ENCODE measurements around the gene FSD1. TPM values are rescaled to one million over a fixed set of nuclear protein-coding genes. Genes with fewer than 3 reads are reported as not detected.

FSD1 gene
- total and polyA plus RNA-seq, 9 of the 15 experiments (the other 6 are each of a cell fraction or from before 2014, with no cell fraction given) = 0.11 to 1.9 (median 0.94) TPM; not detected in 1

- TF ChIP-seq ZNF740 (CRISPR knock-in tag; IDR thresholded peaks at IDR 0.05) (peak; percentile 80; the same call in 1 of the 2 replicates), ZNF740 (tag; IDR thresholded peaks at IDR 0.05) (no peak), ZNF174 (CRISPR knock-in tag; IDR thresholded peaks at IDR 0.05) (no peak), MTA3 (IDR thresholded peaks at IDR 0.05; ENCODE audit: borderline replicate concordance) (0 out of 2 replicates have a peak, but pooled peaks have one; percentile 42), KDM1A (IDR thresholded peaks at IDR 0.05) (peak in 1 of 2 experiments; percentile 11; a peak in 1 of 4 replicates), MCM7 (IDR thresholded peaks at IDR 0.05) (no peak), CXXC5 (CRISPR knock-in tag; IDR thresholded peaks at IDR 0.05) (peak; percentile 63), ZBTB33 (CRISPR knock-in tag; IDR thresholded peaks at IDR 0.05) (peak; percentile 58; the same call in 1 of the 2 replicates), PYGO2 (tag; IDR thresholded peaks at IDR 0.05) (no peak), ZFP1 (CRISPR knock-in tag; IDR thresholded peaks at IDR 0.05) (no peak), POLR2G (IDR thresholded peaks at IDR 0.05; ENCODE audit: low read depth, low read length) (no peak), ZNF707 (CRISPR knock-in tag; conservative IDR thresholded peaks at IDR 0.05) (no peak)
- TF ChIP-seq, protein P1, sequence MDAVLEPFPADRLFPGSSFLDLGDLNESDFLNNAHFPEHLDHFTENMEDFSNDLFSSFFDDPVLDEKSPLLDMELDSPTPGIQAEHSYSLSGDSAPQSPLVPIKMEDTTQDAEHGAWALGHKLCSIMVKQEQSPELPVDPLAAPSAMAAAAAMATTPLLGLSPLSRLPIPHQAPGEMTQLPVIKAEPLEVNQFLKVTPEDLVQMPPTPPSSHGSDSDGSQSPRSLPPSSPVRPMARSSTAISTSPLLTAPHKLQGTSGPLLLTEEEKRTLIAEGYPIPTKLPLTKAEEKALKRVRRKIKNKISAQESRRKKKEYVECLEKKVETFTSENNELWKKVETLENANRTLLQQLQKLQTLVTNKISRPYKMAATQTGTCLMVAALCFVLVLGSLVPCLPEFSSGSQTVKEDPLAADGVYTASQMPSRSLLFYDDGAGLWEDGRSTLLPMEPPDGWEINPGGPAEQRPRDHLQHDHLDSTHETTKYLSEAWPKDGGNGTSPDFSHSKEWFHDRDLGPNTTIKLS (IDR thresholded peaks at IDR 0.05; ENCODE audit: borderline replicate concordance, low read depth) = peak; percentile 90
Measured at GRCh38 chr19:4326837-4327251, 22.4 kb downstream of the FSD1 start (continued).
